Activated T-cell treated with anti-CD3 and anti-CD28 coated beads for 1 hour (primary cell): ENCODE data around the gene CFAP77.

Experiments used
- DNase-seq: peaks from one replicate; pipeline ENCODE4 v3.0.0-alpha.2; 2020; ENCODE audit warnings: low read depth

CFAP77 gene

GRCh38 chr9:132582276-132582785 lies 172.3 kb downstream of the CFAP77 start, which contains the start of gene BARHL1:
BARHL1 (plus strand) TSS chr9:132582606; CDS start chr9:132582798, 192 bp downstream.
- no peak for DNase-seq

- DNase-seq, result no peak
Observed at GRCh38 chr9:132582786-132583583, 173.0 kb downstream of the CFAP77 start.

- DNase-seq, result no peak
Observed at GRCh38 chr9:132583584-132584304, 173.7 kb downstream of the CFAP77 start.

GRCh38 chr9:132584601-132585560 lies 174.9 kb downstream of the CFAP77 start:
- DNase-seq, result no peak

- DNase-seq, result no peak
Observed at GRCh38 chr9:132585954-132586829, 176.2 kb downstream of the CFAP77 start.

GRCh38 chr9:132586830-132587591 lies 177.0 kb downstream of the CFAP77 start:
- no peak for DNase-seq

- no peak for DNase-seq
Observed at GRCh38 chr9:132587592-132587955, 177.6 kb downstream of the CFAP77 start.

- no peak for DNase-seq
Observed at GRCh38 chr9:132588098-132588497, 178.1 kb downstream of the CFAP77 start.

GRCh38 chr9:132588501-132589147 lies 178.6 kb downstream of the CFAP77 start:
- DNase-seq, result no peak

- DNase-seq, result no peak
Observed at GRCh38 chr9:132589148-132590036, 179.4 kb downstream of the CFAP77 start.

- DNase-seq, result no peak
Observed at GRCh38 chr9:132590037-132590317, 180.0 kb downstream of the CFAP77 start.

GRCh38 chr9:132590318-132591182 lies 180.5 kb downstream of the CFAP77 start:
- no peak for DNase-seq

GRCh38 chr9:132591244-132591643 lies 181.2 kb downstream of the CFAP77 start:
- DNase-seq, result no peak

GRCh38 chr9:132591751-132592314 lies 181.8 kb downstream of the CFAP77 start:
- no peak for DNase-seq

GRCh38 chr9:132592451-132592850 lies 182.4 kb downstream of the CFAP77 start:
- no peak for DNase-seq

GRCh38 chr9:132594412-132594811 lies 184.4 kb downstream of the CFAP77 start:
- no peak for DNase-seq

GRCh38 chr9:132595319-132595718 lies 185.3 kb downstream of the CFAP77 start:
- DNase-seq, result no peak

GRCh38 chr9:132596200-132596599 lies 186.2 kb downstream of the CFAP77 start:
- DNase-seq, result no peak
